SIG-M5 treated with dmso at 0.1 percent for 504 hours (cell line): ENCODE measurements around the gene CPNE5.
A peak's percentile ranks its signal among the peaks of the same experiment; 100 is the strongest.

ENCODE experiments used
- DNase-seq: peaks from one replicate; lab custom pipeline; 2025; ENCODE audit not compliant: unreplicated experiment; lab: John Stamatoyannopoulos, UW

The CPNE5 gene

GRCh38 chr6:36749829-36750489, 89.3 kb downstream of the CPNE5 start:
- no peak for DNase-seq

- DNase-seq, result no peak
Measured at GRCh38 chr6:36746251-36746650, 93.0 kb downstream of the CPNE5 start.

- DNase-seq, result no peak
Measured at GRCh38 chr6:36745836-36746235, 93.4 kb downstream of the CPNE5 start.

GRCh38 chr6:36745283-36745682, 94.0 kb downstream of the CPNE5 start:
- DNase-seq, result no peak

GRCh38 chr6:36744304-36744673, 95.0 kb downstream of the CPNE5 start:
- no peak for DNase-seq

- no peak for DNase-seq
Measured at GRCh38 chr6:36743538-36744303, 95.5 kb downstream of the CPNE5 start.

- DNase-seq, result no peak
Measured at GRCh38 chr6:36743032-36743431, 96.2 kb downstream of the CPNE5 start.

GRCh38 chr6:36742146-36742545, 97.1 kb downstream of the CPNE5 start:
- DNase-seq, result no peak

GRCh38 chr6:36740818-36741179, 98.4 kb downstream of the CPNE5 start:
- no peak for DNase-seq

GRCh38 chr6:36739947-36740817, 99.1 kb downstream of the CPNE5 start:
- DNase-seq, result no peak

GRCh38 chr6:36738108-36738507, 101.1 kb downstream of the CPNE5 start:
- no peak for DNase-seq

GRCh38 chr6:36737043-36737785, 102.0 kb downstream of the CPNE5 start:
- DNase-seq, result no peak

GRCh38 chr6:36735110-36736071, 103.9 kb downstream of the CPNE5 start:
- peak; percentile 84 for DNase-seq

GRCh38 chr6:36734486-36735060, 104.7 kb downstream of the CPNE5 start:
- DNase-seq, result no peak

- no peak for DNase-seq
Measured at GRCh38 chr6:36733300-36733699, 105.9 kb downstream of the CPNE5 start.

GRCh38 chr6:36731622-36732310, 107.5 kb downstream of the CPNE5 start:
- no peak for DNase-seq

- DNase-seq, result no peak
Measured at GRCh38 chr6:36730424-36731380, 108.5 kb downstream of the CPNE5 start.

GRCh38 chr6:36729161-36729524, 110.1 kb downstream of the CPNE5 start:
- DNase-seq, result no peak
